NCI-H524 (cell line): ENCODE results near the gene ABCA6.
A peak's percentile ranks its signal among the peaks of the same experiment; 100 is the strongest.
"Not testable (repeated sequence)": the region's sequence is repeated elsewhere in the genome, so short reads cannot be mapped to it uniquely, and the experiment has no call there.

Experiments
- DNase-seq, 2 experiments: peaks; one replicate each; lab custom pipeline; 2025; lab: John Stamatoyannopoulos, UW

Gene ABCA6, protein sequence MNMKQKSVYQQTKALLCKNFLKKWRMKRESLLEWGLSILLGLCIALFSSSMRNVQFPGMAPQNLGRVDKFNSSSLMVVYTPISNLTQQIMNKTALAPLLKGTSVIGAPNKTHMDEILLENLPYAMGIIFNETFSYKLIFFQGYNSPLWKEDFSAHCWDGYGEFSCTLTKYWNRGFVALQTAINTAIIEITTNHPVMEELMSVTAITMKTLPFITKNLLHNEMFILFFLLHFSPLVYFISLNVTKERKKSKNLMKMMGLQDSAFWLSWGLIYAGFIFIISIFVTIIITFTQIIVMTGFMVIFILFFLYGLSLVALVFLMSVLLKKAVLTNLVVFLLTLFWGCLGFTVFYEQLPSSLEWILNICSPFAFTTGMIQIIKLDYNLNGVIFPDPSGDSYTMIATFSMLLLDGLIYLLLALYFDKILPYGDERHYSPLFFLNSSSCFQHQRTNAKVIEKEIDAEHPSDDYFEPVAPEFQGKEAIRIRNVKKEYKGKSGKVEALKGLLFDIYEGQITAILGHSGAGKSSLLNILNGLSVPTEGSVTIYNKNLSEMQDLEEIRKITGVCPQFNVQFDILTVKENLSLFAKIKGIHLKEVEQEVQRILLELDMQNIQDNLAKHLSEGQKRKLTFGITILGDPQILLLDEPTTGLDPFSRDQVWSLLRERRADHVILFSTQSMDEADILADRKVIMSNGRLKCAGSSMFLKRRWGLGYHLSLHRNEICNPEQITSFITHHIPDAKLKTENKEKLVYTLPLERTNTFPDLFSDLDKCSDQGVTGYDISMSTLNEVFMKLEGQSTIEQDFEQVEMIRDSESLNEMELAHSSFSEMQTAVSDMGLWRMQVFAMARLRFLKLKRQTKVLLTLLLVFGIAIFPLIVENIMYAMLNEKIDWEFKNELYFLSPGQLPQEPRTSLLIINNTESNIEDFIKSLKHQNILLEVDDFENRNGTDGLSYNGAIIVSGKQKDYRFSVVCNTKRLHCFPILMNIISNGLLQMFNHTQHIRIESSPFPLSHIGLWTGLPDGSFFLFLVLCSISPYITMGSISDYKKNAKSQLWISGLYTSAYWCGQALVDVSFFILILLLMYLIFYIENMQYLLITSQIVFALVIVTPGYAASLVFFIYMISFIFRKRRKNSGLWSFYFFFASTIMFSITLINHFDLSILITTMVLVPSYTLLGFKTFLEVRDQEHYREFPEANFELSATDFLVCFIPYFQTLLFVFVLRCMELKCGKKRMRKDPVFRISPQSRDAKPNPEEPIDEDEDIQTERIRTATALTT (N-terminal part only)

GRCh38 chr17:69141431-69142174 lies at the start of gene ABCA6:
TSS of gene ABCA6 (minus strand) at chr17:69141895. CDS start at chr17:69140703, 1,192 bp downstream.
- DNase-seq, result no peak

DNA sequence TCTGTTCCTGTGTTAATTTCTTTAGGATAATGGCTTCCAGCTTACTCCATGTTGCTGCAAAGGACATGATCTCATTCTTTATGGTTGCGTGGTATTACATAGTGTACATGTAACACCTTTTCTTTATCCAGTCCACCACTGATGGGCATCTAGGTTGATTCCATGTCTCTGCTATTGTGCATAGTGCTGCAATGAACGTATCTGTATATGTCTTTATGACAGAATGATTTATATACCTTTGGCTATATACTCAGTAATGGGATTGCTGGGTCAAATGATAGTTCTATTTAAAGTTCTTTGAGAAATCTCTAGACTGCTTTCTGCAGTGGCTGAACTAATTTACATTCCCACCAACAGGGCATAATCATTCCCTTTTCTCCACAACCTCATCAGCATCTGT lies 47.1 kb upstream of the ABCA6 start:
- DNase-seq, result no peak

GRCh38 chr17:69188064-69188463 lies 46.4 kb upstream of the ABCA6 start:
- DNase-seq, result no peak

- no peak for DNase-seq
Observed at GRCh38 chr17:69187294-69187693, 45.6 kb upstream of the ABCA6 start.

- DNase-seq, result no peak
Observed at GRCh38 chr17:69179227-69179952, 37.7 kb upstream of the ABCA6 start.

DNA sequence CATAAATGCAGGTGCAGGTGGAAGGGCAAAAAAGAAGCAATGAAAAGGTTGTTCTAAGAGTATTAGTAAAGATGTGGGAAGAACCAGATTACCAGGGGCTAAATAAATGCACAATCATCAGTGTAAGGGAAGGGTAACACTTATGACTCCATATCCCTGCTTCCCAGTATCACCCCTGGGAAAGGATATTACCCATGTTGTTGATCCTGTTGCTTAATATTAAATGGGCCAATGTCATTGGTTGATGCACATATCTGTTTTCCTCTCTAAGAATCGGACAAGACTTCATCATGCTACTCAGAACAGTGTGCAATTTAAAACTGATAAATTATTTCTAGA lies 34.7 kb upstream of the ABCA6 start:
- DNase-seq, result no peak

DNA sequence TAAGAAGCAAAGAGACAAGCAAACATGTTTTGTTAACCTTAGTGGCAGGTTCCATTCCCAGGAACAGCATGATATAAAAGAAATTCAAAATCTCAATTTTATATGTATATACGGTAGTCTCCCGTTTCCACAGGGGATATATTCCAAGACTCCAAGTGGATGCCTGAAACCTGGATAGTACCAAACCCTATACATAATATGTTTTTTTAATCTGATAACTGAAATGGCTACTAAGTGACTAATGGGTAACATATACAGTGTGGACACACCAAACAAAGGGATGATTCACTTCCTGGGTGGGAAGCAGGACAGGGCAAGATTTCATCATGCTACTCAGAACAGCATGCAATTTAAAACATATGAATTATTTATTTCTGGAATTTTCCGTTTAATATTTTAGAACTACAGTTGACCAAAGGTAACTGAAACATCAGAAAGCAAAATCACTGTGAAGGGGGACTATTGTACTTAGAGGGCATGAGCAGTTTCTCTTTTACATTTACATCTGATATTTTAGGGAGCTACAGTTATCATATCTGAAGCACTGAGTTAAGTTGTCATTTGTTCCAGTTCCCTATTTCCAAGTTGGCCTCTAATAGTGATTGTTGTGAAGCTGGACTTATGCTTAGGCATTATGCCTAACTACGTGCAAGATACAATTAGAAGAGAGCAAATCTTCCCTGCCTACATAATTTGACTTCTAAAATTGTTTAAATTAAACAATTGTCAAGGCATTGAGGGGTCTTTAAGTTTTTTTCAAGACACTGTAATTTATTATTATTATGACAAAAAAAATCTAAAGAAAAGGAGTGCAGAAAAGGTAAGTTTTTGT lies 34.1 kb upstream of the ABCA6 start:
- no peak for DNase-seq

- no peak for DNase-seq
Observed at GRCh38 chr17:69175262-69175624, 33.5 kb upstream of the ABCA6 start.

GRCh38 chr17:69173118-69173517 lies 31.4 kb upstream of the ABCA6 start:
- no peak for DNase-seq

- DNase-seq, result no peak
Observed at GRCh38 chr17:69170377-69170776, 28.7 kb upstream of the ABCA6 start.

DNA sequence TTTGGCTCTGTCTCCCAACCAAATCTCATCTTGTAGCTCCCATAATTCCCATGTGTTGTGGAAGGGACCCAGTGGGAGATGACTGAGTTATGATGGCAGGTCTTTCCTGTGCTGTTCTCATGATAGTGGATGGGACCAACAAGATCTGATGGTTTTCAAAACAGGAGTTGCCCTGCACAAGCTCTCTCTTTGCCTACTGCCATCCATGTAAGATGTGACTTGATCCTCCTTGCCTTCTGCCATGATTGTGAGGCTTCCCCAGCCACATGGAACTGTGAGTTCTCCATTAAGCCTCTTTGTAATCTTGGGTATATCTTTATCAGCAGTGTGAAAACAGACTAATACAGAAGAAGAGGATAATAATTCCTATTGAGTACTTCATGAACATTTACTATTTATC lies 26.9 kb upstream of the ABCA6 start:
- DNase-seq, result not testable (repeated sequence)

GRCh38 chr17:69166957-69167356 lies 25.3 kb upstream of the ABCA6 start:
- DNase-seq, result no peak

DNA sequence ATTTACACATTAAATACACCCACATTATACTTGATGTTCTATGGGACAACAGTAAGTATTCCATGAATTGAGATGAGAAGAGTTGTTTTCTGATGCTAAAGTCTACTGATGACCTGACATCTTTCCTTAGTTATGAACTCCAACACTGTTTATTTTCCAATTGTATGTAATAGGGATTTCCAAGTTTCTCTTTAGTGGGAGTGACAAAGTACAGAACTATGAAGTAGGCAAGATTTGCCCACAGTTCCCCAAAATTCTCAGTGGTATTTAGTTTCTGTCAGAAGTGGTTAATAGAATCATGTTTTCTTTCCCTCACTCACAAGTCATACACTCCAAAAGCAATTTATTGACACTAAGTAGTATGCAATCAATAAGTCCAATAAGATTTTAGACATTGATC lies 22.5 kb upstream of the ABCA6 start:
- DNase-seq, result no peak

- DNase-seq, result no peak
Observed at GRCh38 chr17:69159418-69159817, 17.7 kb upstream of the ABCA6 start.

DNA sequence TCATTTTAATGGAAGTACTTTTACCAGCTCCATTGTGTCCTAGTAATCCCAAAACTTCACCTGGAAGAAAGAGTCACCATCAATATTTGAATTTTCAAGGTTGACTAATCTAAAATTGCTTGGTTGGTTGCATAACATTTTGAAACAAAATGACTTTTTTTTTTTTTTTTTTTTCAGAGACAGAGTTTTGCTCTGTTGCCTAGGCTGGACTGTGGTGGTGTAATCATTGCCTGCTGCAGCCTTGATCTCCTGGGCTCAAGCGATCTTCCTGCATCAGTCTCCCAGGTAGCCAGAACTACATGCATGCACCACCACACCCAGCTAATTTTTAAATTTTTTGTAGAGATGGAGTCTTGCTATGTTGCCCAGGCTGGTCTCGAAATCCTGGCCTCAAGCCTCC lies 12.6 kb upstream of the ABCA6 start:
- no peak for DNase-seq

DNA sequence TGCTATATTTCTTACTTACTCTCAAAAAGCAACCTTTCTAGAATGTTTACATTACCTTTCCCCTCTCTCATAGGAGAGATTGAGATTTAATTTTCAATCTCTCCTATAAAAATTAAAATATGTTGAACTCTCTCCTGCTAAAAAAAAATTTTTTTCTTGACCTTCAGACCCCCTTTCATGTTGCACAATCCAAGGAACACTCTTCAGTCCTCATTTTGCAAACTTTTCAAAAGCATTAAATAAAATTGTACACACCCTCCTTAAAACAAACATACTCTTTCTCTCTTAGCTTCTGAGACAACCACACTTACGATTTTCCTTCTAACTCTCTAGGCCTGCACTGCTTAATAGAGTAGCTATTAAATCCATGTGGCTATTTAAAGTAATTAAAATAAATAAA lies 8.6 kb upstream of the ABCA6 start:
- no peak for DNase-seq

DNA sequence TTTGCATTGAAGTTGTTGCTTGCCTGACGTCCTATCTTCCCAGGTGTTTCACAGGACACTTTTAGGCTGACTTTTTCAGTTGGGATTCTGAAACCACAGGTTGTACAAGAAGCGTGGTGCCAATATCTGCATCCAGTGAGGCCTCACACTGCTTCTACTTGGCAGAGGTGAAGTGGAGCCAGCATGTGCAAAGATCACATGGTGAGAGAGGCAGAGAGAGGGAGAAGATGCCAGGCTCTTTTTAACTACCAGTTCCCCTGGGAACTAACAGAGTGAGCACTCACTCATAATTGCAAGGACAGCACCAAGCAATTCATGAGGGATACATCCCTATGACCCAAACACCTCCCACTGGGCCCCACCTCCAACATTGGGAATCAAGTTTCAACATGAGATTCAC lies 5.8 kb upstream of the ABCA6 start:
- peak in 1 of 2 experiments; percentile 23 for DNase-seq

GRCh38 chr17:69144331-69145255 lies 2.9 kb upstream of the ABCA6 start:
- no peak for DNase-seq

DNA sequence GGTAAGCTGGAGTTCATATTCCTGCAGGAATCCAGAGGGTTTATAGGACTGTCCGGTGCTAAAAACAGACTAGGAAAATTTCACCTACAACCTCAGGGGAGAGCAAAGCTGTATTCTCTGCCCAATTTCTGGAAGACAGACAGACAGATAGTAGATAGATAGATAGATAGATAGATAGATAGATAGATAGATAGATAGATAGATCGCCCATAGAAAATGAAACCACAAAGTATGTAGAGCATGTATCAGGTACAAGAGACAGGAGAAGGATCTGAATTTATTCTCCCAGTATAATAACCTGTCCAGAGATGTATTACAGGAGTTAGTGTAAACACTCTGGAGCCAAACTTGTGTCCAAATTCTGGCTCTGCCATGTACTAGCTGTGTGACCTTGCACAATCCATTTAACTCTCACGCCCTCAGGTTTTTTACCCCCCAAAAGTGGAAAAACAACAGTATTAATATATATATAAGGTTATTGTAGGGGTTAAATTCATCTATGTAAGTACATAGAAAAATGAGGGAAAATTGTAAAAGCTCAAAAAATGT lies 2.1 kb upstream of the ABCA6 start:
- DNase-seq, result no peak
